A549 treated with CORT108297 at 1 μM for 4 hours (cell line): Measurements from ENCODE around the gene NTS. TPM values are rescaled to one million over a fixed set of nuclear protein-coding genes. Genes with fewer than 3 reads are reported as not detected.

Experiments used
- total RNA-seq: library from RNA; stranded (reverse); fragments of 200-300 nt; extraction: Qiagen RNA extraction; gene quantifications from 5 replicates; pipeline ENCODE4 v1.2.3, GENCODE V29; 2022

The NTS gene, protein sequence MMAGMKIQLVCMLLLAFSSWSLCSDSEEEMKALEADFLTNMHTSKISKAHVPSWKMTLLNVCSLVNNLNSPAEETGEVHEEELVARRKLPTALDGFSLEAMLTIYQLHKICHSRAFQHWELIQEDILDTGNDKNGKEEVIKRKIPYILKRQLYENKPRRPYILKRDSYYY
- 57.2 to 88.6 TPM (median 80.6 TPM) in 5 replicates for total RNA-seq

DNA sequence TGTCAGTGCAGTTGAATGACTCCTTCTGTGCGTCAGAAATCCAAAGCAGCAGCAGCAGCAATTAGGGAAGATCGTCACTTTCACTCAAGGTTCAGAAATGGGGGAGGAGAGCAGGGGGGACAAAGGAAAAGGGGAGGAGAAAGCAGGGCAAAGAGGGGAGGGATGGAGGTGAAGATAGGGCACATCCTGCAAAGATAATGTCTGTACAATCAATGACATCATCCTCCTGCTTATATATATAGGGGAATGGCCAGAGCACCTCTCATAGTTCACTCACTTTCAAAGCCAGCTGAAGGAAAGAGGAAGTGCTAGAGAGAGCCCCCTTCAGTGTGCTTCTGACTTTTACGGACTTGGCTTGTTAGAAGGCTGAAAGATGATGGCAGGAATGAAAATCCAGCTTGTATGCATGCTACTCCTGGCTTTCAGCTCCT is at the start of gene NTS:
TSS of gene NTS (plus strand) at position 265 of the 431 bp plus-strand sequence. CDS start at position 374, 109 bp downstream.

DNA sequence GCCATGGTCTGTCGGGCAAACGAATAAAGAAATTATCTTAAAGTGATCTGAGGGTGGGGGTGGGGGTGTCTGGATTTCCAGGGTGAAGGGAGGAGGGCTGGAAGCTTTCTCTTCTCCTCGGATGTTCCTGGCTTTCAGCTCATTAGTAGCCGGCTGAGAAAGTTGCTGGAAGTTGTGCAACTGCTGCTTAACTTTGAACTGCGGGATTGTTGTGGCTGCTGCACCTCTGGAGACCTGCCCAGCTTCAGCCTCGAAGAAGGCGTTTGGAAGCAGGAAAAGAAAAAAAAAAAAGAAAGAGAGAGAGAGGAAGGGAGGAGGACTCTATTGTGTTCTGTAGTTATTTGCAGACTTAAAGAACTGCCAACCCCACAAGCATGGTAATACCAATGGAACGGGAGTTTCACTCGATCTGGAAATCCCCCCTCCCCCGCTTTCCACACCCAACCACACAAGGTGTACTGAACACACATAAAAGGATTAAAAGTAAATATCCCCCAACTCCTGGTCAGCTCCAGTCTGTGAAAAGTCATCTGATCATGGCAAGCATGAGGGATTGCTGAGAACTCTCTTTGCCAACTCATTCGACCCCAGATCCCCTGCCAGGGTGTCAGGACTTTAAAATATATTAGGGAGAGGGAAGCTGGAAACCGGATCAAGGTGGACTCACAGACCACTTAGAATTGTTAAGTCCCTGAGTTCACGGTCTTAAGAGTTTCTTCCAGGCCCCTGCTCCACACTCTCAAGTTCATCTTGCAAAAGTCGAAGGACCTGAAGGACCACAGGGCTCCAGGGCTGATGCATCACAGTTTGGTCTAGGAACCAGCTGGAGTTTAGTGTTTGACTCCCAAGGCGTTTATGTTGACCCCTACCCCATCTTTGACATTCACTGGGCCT is 37.7 kb upstream of the NTS start, which contains the start of gene RASSF9:
TSS of gene RASSF9 (minus strand) at position 213 of the 894 bp plus-strand sequence. CDS start at position 5, 208 bp downstream.

Other genes starting within 250 kb of the NTS start
- 0.37 to 0.67 TPM (median 0.63 TPM) in 5 replicates for gene RASSF9, start 37.9 kb upstream of the NTS start, total RNA-seq